HG02973 (cell line): ENCODE results near the gene ARHGAP5.
"Not testable (repeated sequence)": the region's sequence is repeated elsewhere in the genome, so short reads cannot be mapped to it uniquely, and the experiment has no call there.

Experiments
- ATAC-seq: cut with Tn5 transposase; IDR thresholded peaks from one replicate; pipeline ENCODE4 v1.9.1; 2021; ENCODE audit warnings: moderate library complexity; ENCODE audit not compliant: unreplicated experiment

The ARHGAP5 gene

DNA sequence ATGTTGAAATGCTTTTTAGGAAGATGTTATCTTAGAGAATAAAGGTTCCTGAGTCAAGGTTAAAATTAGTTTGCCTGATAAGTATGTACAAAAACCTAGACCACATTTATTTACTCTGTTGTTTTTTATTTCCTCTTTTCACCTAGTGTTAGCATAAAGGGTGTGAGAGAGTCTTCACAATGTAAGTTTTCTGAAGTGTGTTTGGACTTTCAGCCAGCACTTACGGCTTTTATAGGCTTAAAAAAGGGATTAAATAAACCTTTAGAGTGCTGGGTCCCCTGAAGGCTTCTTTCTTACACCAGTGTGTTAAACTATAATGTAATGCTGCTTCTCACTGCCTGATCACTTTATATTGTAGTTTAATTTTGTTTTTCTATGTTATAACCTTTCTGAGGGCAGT lies 27.2 kb downstream of the ARHGAP5 start:
- ATAC-seq: no peak

DNA sequence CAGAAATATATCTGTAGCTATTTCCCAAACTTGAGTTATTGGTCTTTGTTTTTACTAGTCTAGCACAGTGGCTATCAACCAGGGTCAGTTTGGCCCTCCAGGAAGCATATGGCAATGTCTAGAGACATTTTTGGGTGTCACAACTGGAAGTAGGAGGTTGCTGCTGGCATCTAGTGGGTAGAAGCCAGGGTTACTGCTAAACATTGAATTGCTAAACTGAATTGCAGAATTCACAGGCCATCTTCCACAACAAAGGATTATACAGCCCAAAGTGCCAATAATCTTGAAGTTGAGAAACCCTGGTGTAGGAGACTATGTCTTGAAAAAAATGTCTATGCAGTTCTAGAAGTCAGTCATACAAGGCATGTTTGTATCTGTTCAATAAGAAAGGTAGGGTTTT lies 27.7 kb downstream of the ARHGAP5 start:
- ATAC-seq: no peak

DNA sequence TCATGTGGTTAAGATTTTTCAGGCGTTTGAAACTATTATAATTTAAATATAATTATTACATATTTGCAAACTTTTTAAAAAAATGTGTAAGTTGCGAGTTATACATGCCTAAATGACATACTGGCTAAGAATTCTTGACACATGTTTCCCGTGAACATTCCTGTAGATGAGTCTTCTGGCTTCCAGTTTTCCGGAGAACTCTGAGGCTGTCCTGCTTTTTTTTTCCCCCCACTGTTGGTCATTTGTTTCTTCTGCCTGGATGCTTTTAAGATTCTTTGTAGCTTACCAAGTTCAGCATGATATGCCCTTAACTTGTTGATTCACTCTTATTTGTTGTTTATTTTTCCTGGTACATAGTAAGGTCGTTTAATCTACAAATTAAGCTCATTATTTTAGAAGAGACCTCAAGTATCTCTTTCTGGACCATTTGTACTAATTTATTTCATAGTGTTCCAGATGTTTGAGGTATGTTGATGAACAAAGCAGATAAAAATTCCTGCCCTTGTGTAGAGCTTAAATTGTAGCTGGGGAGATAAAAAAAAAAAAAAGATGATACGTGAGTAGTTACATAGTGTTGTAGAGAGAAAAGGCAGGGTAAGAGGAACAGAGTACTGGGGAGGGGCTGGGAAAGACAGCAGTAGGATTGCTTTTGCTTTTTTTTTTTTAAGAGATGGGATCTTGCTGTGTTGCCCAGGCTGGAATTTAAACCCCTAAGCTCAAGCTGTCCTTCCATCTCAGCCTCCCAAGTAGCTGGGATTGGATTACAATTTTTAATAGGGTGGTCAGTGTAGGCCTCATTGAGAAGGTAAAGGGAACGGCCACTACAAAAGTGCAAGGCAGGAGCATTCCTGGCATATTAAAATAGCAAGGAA lies 32.8 kb downstream of the ARHGAP5 start:
- ATAC-seq: no peak

DNA sequence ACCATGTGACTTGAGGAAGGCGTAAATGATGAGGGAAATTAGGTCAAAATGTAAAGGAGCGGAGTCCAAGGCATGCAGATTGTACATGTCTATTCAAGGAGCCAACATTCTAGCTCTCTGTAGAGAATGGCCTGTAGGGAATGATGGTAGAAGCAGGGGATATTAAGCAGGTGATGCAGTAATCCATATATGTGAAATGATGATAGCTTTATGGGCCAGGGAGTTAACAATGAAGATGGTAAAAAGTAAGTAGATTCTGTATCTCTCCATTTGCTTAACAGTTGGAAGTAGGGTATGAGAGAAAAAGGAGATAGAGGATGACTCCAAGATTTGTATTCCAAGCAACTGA lies 33.4 kb downstream of the ARHGAP5 start:
- ATAC-seq: no peak

DNA sequence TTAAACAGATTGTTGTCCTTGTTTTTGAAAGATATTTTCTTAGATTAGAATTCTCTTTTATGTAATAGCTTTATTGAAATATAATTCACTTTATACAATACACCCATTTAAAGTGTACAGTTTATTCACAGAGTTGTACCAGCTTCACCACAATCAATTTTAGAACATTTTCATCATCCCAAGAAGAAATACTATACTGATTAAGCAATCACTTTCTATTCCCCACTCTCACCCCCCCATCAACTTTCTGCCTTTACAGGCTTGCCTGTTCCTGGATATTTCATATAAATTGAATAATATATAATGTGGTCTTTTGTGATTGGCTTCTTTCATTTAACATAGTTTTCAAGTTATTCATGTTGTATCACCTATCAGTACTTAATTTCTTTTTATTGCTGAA lies 44.4 kb downstream of the ARHGAP5 start:
- ATAC-seq: no peak

DNA sequence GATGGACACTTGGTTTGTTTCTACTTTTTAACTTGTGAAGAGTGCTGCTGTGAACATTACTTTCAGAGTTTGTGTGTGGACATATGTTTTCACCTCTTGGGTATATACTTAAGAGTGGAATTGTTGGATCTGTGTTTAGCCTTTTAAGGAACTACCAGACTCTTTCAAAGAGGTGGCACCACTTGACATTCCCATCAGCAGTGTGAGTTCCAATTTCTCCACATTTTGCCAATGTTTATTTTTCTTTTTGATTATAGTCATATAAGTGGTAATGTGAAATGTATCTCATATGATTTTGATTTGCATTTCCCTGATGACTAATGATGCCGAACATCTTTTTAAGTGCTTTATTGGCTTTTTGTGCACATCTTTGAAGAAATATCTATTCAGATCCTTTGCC lies 44.8 kb downstream of the ARHGAP5 start:
- ATAC-seq: no peak

DNA sequence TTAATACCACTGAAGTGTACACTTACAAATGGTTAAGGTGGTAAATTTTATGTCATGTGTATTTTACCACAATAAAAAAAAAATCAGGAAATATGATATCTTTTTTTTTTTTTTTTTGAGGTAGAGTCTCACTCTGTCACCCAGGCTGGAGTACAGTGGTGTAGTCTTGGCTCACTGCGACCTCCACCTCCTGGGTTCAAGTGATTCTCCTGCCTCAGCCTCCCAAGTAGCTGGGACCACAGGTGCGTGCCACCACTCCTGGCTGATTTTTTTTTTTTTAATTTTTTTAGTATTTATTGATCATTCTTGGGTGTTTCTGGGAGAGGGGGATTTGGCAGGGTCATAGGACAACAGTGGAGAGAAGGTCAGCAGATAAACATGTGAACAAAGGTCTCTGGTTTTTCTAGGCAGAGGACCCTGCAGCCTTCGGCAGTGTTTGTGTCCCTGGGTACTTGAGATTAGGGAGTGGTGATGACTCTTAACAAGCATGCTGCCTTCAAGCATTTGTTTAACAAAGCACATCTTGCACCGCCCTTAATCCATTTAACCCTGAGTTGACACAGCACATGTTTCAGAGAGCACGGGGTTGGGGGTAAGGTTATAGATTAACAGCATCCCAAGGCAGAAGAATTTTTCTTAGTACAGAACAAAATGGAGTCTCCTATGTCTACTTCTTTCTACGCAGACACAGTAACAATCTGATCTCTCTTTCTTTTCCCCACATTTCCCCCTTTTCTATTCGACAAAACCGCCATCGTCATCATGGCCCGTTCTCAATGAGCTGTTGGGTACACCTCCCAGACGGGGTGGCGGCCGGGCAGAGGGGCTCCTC lies 50.0 kb downstream of the ARHGAP5 start:
- not testable (repeated sequence) for ATAC-seq

DNA sequence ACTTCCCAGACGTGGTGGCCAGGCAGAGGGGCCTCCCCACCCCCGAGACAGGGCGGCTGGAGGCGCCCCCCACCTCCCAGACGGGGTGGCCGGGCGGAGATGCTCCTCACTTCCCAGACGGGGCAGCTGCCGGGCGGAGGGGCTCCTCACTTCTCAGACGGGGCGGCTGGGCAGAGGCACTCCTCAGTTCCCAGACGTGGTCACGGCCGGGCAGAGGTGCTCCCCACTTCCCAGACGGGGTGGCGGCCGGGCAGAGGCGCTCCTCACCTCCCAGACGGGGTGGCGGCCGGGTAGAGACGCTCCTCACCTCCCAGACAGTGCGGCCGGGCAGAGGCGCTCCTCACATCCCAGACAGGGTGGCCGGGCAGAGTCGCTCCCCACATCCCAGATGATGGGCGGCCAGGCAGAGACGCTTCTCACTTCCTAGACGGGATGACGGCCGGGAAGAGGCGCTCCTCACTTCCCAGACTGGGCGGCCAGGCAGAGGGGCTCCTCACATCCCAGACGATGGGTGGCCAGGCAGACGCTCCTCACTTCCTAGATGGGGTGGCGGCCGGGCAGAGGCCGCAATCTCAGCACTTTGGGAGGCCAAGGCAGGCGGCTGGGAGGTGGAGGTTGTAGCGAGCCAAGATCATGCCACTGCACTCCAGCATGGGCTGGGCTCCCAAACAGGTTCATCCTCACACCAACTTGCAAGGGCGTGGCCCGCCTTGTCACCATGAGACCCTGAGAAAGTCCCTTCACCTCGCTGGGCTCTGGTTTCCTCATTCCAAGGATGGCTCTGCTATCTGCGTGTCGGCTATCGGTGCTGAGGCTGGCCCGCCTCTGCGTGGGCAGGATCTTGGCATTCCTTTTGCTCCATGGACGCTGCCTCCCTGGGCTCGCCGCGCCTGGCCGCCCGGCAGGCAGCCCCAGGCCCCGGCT lies 50.9 kb downstream of the ARHGAP5 start:
- not testable (repeated sequence) for ATAC-seq

DNA sequence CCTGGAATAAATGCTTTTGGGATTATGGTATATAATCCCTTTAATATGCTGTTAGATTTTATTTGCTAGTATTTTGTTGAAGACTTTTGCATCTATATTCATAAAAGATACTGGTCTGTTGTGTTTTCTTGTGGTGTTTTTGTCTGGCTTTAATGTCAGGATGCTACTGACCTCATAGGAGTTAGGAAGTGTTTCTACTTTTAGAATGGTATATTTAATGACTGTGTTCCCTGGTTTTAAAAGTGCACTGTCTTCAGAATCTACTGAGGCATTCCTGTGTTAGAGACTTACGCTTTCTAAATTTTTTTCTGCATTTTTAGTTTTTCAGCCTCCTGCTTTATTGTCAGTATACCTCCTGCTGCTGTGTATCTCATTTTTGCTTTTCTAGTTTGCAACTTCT lies 51.6 kb downstream of the ARHGAP5 start:
- no peak for ATAC-seq

DNA sequence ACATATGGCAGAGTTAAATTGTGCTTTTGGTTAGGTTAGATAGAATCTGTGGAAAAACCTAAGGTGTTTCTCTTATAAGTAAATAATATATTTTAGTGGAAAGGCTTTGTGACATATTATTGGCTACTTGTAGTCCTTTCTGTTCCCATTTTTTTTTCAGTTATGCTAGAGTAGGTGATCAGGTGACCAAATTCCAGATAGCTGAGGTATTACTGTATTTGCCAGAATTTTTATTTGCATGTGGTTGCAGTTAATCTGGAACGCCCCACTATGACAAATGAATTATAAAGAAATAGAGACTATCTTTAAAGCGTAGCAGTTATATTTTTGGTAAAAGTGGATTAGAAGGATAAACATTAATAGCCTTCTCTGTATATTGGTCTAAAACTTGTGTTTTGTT lies 52.0 kb downstream of the ARHGAP5 start:
- no peak for ATAC-seq

DNA sequence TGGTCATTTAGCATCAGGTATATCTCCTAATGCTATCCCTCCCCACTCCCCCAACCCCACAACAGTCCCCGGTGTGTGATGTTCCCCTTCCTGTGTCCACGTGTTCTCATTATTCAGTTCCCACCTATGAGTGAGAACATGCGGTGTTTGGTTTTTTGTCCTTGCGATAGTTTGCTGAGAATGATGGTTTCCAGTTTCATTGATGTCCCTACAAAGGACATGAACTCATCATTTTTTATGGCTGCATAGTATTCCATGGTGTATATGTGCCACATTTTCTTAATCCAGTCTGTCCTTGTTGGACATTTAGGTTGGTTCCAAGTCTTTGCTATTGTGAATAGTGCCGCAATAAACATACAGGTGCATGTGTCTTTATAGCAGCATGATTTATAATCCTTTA lies 54.6 kb downstream of the ARHGAP5 start:
- ATAC-seq: not testable (repeated sequence)

DNA sequence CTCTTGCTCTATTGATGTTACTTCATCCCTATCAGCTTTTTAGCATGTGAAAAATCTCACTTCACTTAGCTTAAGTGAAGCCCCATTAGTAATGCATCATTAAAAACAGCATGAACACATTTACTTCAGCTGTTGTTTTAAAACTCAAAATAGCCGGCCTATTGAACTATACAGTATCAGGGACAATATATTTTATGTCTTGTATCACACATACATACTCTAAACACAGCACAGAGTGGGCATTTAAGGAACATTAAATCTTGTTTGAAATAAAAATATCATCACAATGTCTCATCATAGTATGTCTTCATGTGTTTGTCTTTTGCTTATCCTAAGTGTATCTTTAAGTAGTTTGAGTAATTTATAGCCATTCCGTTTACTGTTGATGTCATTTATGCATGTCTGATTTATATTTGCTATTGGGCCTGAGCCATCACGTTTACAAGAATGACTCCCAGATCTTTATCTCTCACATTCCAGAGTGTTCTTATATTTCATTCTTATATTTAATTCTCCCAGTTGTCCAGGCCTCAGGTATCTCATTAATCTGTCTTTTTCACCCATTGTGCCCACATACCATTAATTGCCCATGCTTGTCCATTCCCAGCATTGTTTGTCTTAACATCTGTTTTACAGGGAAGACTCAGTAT lies 57.5 kb downstream of the ARHGAP5 start:
- ATAC-seq: no peak

DNA sequence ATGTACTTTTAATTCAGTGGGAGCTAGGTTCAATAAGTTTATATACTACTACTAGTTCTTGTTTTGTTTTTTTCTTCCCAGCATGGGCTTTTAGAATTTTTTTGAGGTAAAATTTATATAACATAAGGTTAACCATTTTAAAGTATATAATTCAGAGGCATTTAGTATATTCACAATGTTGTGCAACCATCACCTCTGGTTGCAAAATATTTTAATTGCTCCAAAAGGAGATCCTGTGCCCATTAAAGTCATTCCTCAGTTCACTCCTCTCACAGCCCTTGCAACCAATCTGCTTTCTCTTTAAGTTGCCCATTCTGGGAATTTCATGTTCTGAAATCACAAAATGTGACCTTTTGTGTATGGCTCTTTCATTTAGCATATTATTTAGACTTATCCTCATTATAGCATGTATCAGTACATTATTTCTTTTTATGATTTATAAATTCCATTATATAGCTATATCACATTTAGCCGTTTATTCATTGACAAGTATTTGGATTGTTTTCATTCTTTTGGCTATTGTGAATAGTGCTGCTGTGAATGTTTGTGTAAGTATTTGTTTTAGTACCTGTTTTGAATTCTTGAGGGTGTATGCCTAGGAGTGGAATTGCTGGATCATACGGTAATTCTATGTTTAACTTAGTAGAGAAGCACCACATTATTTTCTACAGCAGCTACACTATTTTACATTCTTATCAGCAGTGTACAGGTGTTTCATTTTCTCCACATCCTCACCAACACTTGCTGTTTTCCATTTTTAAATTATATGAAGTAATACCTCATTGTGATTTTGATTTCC lies 59.1 kb downstream of the ARHGAP5 start:
- ATAC-seq: no peak

DNA sequence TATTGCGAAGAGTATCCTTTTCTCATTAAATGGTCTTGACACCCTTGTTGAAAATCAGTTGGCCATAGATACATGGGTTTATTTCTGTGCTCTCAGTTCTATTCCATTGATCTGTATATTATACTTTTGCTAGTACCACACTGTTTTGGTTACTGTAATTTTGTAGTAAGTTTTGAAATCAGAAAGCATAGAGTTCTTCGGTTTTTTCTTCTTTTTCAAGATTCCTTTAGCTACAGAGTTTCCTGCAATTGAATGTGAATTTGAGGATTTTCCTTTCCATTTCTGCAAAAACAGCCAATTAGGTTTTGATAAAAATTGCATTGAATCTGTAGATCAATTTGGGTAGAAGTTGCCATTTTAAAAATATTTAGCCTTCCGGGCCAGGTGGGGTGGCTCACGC lies 60.2 kb downstream of the ARHGAP5 start:
- ATAC-seq: no peak

DNA sequence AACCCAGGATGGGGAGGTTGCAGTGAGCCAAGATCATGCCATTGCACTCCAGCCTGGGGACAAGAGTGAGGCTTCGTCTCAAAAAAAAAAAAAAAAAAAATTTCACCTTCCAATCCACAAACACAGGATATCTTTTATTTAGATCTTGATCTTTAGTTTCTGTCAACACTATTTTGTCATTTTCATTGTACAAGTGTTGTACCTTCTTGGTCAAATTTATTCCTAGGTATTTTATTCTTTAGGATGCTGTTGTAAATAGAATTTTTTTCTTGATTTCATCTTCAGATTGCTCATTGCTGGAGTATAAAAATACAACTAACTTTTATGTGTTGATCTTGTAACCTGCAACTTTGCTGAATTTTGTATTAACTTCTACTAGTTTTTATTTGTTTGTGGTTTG lies 60.8 kb downstream of the ARHGAP5 start:
- ATAC-seq: no peak

DNA sequence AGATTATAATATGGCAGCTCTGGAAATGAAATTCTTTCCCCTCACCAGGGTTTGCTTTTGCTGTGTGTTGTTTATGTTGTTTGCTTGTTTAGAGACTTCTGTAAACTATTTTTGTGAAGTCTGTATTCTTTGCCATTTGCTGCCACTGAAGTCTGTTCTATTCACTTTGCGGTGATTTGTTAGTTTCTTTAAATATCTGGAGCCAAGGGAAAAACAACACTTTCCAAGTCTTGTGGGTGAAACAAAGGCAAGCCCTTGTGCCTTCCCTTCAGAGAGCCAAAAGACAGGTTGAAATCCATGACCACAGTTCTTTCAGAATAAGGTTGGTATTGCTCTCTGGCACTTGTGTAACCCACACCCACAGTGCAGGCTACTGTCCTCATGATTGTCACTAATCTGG lies 65.2 kb downstream of the ARHGAP5 start:
- no peak for ATAC-seq

DNA sequence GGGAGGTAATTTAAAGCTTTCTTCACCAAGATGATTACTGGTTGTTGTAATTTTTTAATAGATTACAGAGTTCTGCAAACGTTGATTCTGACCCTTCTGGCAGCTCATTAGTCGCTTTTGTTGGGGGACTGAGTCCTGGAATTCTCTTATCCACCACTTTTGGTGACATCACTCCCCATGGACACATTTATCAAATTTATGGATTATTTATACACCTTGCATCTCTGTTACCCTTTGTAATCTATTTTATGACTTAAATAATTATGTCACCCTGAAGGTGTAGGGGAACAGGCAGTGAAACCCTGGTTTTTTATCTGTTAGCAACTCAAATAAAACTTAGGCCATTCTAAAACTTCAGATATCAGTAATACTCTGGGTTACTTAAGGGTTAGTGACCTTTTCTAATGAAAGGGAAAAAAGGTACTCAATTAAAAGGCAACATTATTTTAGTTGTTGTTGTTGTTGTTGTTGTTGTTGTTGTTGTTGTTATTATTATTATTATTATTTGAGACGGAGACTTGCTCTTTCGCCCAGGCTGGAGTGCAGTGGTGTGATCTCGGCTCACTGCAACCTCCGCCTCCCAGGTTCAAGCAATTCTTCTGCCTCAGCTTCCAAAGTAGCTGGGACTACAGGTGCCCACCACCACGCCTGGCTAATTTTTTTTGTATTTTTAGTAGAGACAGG lies 65.8 kb downstream of the ARHGAP5 start:
- no peak for ATAC-seq

DNA sequence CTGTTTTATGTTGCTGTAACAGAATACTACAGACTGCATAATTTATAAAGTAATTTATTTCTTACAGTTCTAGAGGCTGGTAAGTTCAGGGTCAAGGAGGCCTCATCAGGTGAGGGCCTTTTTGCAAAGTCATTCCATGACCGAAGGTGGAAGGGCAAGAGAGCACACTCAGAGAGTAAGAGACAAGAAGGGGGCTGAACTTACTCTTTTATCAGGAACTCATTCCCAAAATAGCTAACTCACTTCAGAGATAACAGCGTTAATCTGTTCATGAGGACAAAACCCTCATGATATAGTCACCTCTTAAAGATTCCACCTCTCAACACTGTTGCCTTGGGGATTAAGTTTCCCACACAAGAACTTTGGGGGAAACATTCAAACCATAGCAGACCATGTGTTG lies 73.3 kb downstream of the ARHGAP5 start:
- ATAC-seq: no peak

DNA sequence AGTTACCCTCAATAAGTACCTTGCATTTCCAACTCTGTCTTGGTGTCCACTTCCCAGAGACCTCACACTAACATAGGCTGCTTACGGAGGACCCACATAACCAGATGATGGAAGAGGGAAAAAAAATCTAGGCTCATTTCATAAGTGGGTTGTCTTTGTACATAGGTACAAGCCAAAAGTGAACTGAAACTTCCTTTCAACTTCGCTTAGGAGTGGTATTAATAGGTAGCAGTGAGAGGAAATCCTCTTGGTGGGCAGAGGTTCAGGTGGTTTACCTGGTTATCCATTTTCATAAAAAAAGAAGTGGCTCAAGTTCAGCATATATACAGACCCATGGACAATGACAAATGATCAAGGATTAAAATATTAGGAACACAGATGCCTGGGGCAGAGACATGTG lies 88.9 kb downstream of the ARHGAP5 start:
- ATAC-seq: no peak
